ELF-1 (cell line): ENCODE measurements around the gene DDIT3.

Experiments used
- DNase-seq: peaks from one replicate; pipeline ENCODE4 v3.0.0-alpha.2; 2016; ENCODE audit warnings: low read depth, low spot score

Gene DDIT3

DNA sequence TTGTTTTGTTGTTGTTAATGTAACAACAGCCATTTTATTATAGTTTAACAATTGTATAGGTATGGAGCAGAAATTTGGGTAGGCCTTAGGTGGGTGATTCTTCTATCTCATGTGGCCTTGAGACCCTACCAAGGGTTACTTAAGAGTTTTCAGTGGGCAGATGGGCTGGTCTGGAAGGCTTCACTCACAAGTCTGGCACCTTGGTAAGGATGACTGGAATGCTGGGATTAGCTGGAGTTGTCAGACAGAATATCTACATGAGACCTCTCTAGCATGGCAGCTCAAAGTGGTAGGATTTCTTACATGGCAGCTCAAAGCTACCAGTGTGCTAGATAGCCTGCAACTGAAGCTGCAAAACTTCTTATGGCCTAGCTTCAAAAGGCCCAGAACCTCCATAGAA is 34.6 kb downstream of the DDIT3 start:
- no peak for DNase-seq

GRCh38 chr12:57483466-57483865 is 36.8 kb downstream of the DDIT3 start:
- DNase-seq: peak; percentile 21

- no peak for DNase-seq
Measured at GRCh38 chr12:57481671-57482070, 38.6 kb downstream of the DDIT3 start.

DNA sequence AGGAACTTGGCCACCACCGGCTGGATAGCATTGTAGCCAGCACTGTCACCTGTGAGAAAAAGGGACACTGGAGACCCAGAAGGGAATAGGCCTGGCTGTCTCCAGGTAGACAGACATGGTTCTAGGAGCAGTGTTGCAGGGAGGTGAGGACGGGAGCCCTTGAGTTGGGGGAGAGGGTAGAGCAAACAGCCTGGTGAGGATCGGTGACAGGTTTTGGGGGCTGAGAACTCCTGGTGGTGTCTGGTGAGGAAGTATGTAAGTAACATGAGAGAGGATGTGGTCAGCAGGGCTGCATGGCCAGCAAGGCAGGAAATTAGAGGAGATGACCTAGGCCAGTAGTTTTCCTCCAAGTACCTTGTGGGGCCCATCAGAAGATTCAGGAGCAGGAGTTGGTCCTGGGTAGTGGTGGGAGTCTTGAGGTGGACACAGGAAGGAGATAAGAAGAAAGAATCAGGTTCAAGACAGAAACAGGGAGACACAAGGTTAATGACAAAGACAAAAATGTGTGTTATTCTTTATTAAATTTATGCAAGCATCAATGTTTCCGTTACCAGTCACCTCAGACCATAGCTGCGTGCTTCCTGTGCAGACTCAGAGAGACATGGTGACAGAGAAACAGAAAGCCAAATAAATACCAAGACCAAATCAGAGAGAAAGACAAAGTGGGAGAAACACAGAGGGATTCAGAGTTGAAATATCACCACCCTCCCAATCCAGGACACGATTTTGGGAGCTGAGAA is 40.8 kb downstream of the DDIT3 start, which contains the start of gene ARHGAP9:
Gene ARHGAP9 (minus strand): TSS at position 491 of the 740 bp plus-strand sequence. CDS start 460 bp downstream, at position 31.
- DNase-seq: no peak

DNA sequence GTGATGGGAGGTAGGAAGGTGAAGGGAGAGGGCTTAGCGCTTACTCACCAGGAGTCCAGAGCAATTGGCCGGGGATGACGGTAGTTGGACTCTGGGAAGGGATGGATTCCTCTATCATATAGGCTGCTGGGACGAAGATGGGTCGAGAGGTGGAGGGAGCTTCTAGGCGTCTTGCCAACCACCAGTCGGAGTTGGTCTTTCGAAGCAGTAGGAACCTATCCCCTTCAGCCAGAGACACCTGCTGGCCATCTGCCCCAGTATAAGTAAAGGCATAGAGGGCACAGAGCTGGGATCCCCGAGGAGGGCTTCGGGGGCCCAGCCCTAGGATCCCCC is 41.3 kb downstream of the DDIT3 start:
- DNase-seq: no peak

DNA sequence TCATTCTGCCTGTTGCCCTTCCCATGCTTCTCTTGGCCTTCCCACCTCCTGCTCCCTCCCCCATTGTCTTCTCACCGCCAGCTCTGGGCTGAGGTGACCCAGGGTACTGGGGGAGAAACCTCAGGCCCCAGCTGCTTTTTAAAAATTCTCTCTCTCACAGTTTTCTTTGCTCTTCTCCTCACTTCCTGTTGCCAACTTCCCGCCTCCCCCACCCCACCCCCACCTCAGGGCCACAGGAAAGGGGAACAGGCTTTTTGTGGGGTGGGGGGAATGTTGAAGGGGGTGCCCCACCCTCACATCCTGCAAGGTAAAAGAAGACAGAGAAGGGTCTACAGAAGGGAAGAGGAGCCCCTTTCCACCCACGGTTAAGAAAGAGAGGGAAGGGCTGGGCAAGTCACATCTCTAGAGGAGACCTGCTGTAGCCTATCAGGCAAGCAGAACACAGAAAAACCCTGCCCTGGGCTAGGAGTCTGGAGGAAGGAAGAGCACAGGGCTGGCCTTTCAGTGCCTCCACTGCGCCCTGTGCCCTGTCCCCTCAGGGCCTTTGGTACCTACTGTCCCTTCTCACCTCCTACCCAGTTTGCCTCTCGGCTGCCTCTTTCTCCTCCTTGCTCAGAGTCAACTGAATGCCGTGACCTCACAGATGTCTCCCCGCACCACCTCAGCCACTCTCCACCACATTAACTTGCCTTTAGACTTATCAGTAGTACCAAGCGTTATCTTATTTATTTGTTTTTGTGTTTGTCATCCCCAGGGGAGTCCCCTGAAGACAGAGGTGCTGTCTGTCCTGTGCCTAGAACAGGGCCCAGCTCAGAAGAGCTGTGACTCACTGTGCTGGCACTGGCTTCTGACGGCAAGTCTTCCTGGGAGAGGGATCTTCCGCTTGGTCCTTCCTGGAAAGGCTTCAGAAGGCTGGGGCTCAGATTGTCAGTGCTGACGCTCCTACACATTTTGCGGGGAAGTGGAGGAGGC is 42.3 kb downstream of the DDIT3 start:
- peak; percentile 23 for DNase-seq

- no peak for DNase-seq
Measured at GRCh38 chr12:57476993-57477709, 43.2 kb downstream of the DDIT3 start.

DNA sequence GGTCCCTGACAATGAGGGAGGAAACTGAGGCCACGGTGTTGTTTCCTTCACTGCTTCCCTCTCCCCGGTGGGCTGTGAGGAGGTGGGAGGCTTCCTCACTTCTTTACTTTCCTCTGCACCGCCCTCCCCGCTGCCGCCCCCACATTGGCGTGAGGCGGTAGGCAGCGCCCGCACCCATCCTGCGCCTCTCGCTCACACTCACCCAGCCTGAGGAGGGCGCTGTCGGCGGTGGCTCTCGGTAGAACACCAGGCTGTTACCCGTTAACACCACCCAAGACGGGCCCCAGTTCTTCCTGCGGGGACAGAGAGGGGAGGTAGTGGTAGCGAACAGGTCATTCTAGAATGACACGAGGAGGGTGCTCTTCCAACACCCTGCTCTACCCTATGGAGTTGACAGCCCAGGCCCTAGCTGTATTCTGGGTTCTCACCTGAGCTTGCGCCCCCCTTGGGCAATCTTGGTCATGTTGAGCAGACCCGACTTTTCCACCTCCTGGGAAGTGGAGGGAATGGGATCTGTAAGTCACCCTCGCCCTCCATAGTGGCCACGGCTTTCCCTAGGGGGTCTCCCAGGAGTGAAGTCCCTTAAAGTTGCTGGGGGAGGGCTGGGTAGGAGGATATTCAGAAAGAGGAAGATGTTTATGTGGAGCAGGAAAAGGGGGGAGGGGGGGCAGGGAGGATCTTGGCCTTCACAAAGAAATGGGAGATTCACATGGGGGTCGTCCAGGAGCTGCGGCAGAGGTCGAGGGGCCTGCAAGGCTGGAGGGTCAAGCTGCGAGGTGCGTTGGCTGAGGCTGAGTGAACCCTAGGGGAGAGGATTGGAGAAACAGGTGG is 43.9 kb downstream of the DDIT3 start:
- DNase-seq: no peak

GRCh38 chr12:57475271-57476161 is 44.8 kb downstream of the DDIT3 start:
- DNase-seq: peak; percentile 54

DNA sequence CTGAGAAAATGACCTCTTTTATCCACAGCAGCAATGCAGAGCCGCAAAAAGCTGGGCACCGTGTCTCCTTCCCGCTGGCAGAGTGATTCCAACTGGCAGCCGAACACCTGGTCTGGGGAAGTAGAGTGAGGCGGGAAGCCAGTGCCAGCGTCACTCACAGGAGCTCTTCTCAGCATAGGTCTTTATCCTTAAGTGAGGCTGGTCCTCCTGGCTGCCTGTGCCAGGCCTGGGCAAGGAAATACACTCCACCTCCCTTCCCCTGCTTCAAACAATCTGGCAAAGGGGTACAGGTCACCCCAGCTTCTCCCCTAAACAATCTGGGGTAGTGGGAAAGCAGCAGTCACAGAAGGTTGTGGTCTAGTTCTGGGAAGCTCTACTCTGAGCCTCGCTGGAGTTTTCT is 45.5 kb downstream of the DDIT3 start:
- no peak for DNase-seq

GRCh38 chr12:57474430-57474829 is 45.9 kb downstream of the DDIT3 start:
- no peak for DNase-seq

GRCh38 chr12:57473886-57474285 is 46.4 kb downstream of the DDIT3 start:
- no peak for DNase-seq

DNA sequence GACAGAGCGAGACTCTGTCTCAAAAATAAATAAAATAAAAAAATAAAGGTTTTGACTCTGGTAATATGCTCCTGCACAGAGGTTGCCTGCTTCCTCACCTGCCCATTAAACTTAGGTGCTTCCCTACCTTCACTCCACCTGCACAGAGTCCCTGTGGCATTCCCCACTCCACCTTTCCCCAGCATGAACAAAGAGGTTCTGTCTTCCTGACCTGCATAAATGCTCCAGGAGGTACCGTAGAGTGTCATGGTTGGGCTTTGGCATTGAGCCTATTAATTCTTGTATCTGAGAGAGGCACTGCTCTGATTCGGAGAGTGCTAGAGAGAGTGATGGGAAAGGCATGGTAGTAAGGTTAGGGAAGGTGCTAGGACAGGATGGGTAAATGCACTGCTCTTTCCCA is 46.9 kb downstream of the DDIT3 start:
- DNase-seq: no peak

GRCh38 chr12:57472391-57472790 is 47.9 kb downstream of the DDIT3 start:
- DNase-seq: no peak

GRCh38 chr12:57471661-57472060 is 48.7 kb downstream of the DDIT3 start:
- no peak for DNase-seq

GRCh38 chr12:57470970-57471656 is 49.2 kb downstream of the DDIT3 start:
- no peak for DNase-seq

- no peak for DNase-seq
Measured at GRCh38 chr12:57470286-57470969, 49.9 kb downstream of the DDIT3 start.

DNA sequence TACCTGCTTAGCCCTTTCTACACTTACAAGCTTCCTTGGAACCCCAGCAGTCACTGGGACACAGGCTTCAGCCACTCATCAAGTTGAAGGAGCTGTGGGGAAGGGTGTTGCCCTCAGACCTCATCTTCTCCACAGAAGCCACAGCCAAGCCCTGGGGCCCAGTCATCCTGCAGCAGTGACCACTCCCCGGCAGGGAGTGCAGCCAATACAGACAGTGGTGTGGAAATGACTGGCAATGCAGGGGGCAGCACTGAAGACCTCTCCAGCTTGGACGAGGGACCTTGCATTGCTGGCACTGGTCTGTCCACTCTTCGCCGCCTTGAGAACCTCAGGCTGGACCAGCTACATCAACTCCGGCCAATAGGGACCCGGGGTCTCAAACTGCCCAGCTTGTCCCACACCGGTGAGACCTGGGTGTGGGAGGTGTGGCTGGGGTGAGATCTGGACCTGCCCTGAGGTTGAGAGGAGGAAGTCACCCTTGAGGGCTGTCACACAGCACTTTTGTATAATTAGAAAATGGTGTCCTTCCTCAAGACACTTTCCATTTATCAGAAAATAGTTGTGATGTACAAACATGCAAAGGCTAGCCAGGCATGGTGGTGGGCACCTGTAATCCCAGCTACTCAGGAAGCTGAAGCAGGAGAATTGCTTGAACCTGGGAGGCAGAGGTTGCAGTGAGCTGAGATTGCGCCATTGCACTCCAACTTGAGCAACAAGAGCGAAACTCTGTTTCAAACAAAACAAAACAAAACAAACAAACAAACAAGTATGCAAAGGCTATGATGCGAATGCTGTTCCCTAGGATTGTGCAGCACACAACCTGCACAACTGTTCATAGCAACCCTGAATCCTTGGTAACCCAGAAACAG is 50.8 kb downstream of the DDIT3 start:
- DNase-seq: no peak
